ENCODE measurements around the gene DMBT1. TPM values are rescaled to one million over a fixed set of nuclear protein-coding genes. Genes with fewer than 3 reads are reported as not detected.

Gene DMBT1
- total RNA-seq, 1 donor = not detected

GRCh38 chr10:122519144-122519543 is 41.4 kb upstream of the DMBT1 start:
- H3K4me3 ChIP-seq (ENCODE audit: low read depth, low read length) = no peak overlapping the region
- no peak for DNase-seq (ENCODE audit: low read depth)
- no peak for TF ChIP-seq CTCF (IDR thresholded peaks at IDR 0.05; ENCODE audit: insufficient read depth, low read depth, low read length)

DNA sequence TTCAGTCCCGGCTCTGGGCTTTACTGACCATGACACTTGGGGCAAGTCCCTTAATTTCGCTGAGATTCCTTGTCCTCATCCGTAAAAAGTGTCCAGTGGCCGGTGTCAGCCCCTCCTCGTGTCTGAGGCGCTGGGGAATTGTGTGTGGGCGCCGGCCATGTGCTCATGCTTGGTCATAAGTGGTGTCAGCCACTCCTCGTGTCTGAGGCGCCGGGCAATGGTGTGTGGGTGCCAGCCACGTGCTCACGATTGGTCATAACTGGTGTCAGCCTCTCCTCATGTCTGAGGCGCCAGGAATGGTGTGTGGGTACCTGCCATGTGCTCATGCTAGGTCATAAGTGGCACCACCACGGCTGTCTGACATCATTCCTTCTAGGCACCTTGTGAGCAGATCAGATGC is 40.7 kb upstream of the DMBT1 start:
- no peak for DNase-seq (ENCODE audit: low read depth)
- no peak for TF ChIP-seq CTCF (IDR thresholded peaks at IDR 0.05; ENCODE audit: insufficient read depth, low read depth, low read length)
- no peak overlapping the region for H3K4me3 ChIP-seq (ENCODE audit: low read depth, low read length)

- no peak overlapping the region for H3K4me3 ChIP-seq (ENCODE audit: low read depth, low read length)
- DNase-seq (ENCODE audit: low read depth) = no peak
- no peak for TF ChIP-seq CTCF (IDR thresholded peaks at IDR 0.05; ENCODE audit: insufficient read depth, low read depth, low read length)
Measured at GRCh38 chr10:122521011-122521410, 39.5 kb upstream of the DMBT1 start.

DNA sequence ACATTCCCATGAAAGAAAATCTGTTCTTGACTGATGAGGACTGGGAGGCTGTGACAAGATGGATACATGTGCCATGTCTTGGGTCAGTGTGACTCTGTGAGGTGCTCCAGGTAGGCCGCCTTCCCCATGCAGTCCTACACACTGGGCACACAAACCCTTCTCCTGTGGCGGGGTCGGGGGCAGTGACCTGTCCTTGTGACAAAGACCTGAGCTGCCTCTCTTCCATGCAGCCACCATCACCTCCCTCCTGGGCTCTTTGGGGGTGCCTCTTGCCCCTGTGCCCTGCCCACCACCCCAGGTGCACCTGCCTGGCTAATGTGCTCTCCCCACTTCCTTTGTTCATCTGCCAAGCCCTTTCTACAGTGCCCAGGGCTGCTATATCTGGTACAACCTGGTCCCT is 35.7 kb upstream of the DMBT1 start:
- no peak for TF ChIP-seq CTCF (IDR thresholded peaks at IDR 0.05; ENCODE audit: insufficient read depth, low read depth, low read length)
- H3K4me3 ChIP-seq (ENCODE audit: low read depth, low read length) = no peak overlapping the region
- DNase-seq (ENCODE audit: low read depth) = no peak

DNA sequence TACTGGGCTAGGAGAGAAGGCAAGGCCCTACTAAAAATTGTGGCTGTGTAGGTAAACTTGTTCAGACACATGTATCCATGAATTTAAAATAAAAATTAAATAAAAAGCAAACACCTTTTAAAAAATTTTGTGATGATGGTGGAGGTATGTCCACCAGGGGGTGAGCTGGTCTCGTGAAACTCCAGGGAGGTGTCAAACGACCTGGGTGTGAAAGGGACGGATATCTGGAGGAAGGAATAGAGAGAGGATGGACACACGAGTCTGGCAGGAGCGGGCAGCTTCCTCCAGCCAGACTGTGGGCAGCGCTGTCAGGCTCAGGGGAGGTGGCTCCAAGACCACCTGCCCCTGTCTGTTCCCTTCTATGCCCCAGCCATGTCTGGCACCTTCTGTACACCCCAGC is 34.8 kb upstream of the DMBT1 start:
- H3K4me3 ChIP-seq (ENCODE audit: low read depth, low read length) = no peak overlapping the region
- peak; percentile 7 for TF ChIP-seq CTCF (IDR thresholded peaks at IDR 0.05; ENCODE audit: insufficient read depth, low read depth, low read length)
- DNase-seq (ENCODE audit: low read depth) = no peak

- H3K4me3 ChIP-seq (ENCODE audit: low read depth, low read length) = no peak overlapping the region
- DNase-seq (ENCODE audit: low read depth) = no peak
- no peak for TF ChIP-seq CTCF (IDR thresholded peaks at IDR 0.05; ENCODE audit: insufficient read depth, low read depth, low read length)
Measured at GRCh38 chr10:122526892-122527291, 33.7 kb upstream of the DMBT1 start.

DNA sequence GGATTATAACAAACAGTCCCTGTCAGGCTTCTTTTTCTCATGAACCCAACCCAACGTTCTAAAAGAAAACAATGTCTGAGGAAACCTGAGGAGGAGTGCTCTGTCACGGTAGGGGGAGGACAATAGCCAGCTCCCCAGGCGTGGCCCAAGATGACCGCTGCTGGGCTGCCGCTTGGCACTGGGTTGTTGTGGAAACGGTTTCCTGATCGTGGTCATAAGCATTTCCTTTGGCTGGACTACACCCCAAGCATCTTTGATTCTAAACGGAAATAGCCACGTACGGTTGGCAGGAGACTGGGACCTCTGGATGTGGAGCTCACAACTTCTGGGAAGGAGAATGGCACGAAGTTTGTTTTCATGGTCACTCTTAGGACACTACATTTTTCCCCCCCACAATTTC is 30.4 kb upstream of the DMBT1 start:
- no peak for TF ChIP-seq CTCF (IDR thresholded peaks at IDR 0.05; ENCODE audit: insufficient read depth, low read depth, low read length)
- DNase-seq (ENCODE audit: low read depth) = no peak
- H3K4me3 ChIP-seq (ENCODE audit: low read depth, low read length) = no peak overlapping the region
